Effector memory CD8-positive, alpha-beta T cell (primary cell): ENCODE measurements around the gene TCERG1L.

ENCODE experiments used
- ATAC-seq: fragments of 150-1000 bp; cut with Tn5 transposase; replicated peaks from 2 replicates; pipeline ENCODE4 v1.10.0; 2021; ENCODE audit warnings: mild to moderate bottlenecking, moderate library complexity
- DNase-seq, 3 experiments: peaks; one replicate each; pipeline ENCODE4 v3.0.0; 2021
- H3K27ac Mint-ChIP-seq, 2 donors: one replicate each; pipeline ENCODE4 v1.8.0; 2022; ENCODE audit warnings: mild to moderate bottlenecking in 2 of 2, mixed read lengths in 2 of 2, moderate library complexity in 2 of 2
- H3K27me3 Mint-ChIP-seq, 2 donors: one replicate each; pipeline ENCODE4 v1.8.0; 2022; ENCODE audit warnings: mixed read lengths in 2 of 2
- H3K36me3 Mint-ChIP-seq: one replicate; pipeline ENCODE4 v1.8.0; 2022; ENCODE audit warnings: mild to moderate bottlenecking, moderate library complexity, mixed read lengths; ENCODE audit not compliant: insufficient read depth
- H3K4me1 Mint-ChIP-seq, 2 donors: one replicate each; pipeline ENCODE4 v1.8.0; 2022; ENCODE audit warnings: low read depth in 2 of 2, mixed read lengths in 2 of 2
- H3K4me3 Mint-ChIP-seq, 2 donors: one replicate each; pipeline ENCODE4 v1.8.0; 2022; ENCODE audit warnings: mild to moderate bottlenecking in 2 of 2, mixed read lengths in 2 of 2, moderate library complexity in 2 of 2
- H3K9me3 Mint-ChIP-seq, 2 donors: one replicate each; pipeline ENCODE4 v1.8.0; 2022; ENCODE audit warnings: mixed read lengths in 2 of 2

The TCERG1L gene

DNA sequence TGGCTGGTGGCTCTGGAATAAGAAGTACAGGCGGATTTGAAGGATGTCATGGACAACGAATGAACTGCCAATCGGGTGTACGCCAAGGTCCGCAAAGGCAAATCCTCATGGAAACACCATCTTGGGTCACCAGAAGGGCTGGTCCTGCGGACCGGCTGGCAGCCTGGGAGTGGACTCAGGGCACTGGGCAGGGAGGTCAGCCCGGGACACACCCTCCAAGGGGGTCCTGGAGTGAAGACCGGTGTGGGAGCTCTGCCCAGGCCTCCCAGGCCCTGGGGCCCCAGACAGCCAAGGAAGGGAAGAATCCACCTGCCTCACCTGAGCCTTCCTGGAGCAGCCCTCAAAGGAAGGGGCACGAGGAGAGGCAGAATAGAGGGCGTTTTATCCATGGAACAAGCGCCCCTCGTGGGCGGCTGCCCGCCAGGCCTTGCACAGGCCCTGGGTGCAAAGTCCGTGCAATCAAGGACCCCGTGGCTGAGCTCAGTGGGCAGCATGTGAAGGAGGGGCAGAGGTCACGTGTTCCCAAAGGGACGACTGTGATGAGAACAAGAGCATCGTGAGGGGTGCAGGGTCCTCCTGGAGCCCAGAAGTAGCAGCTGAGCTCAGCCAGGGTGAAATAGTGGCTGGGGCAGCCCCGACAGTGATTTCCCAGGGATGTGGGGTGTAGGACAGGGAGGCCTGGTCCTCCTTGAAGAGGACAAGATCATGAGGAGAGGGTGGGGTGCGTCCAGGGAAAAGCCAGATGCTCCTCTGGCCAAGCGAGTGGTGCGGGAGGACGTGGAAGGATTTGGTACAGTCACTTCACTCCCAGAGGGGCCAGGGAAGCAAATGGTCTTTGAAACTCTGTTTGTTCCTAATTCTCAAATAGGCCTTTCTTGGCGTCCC lies 105.2 kb downstream of the TCERG1L start:
- DNase-seq (no peak), ATAC-seq (no peak)
- peaks cover 0 to 2% of the 10 kb centered on the region in 2 donors for H3K9me3 Mint-ChIP-seq
- no peaks in the 10 kb centered on the region for H3K4me1 Mint-ChIP-seq
- H3K36me3 Mint-ChIP-seq = no peaks in the 10 kb centered on the region
- H3K4me3 Mint-ChIP-seq = no peak overlapping the region
- no peak overlapping the region for H3K27ac Mint-ChIP-seq
- no peaks in the 10 kb centered on the region for H3K27me3 Mint-ChIP-seq

DNA sequence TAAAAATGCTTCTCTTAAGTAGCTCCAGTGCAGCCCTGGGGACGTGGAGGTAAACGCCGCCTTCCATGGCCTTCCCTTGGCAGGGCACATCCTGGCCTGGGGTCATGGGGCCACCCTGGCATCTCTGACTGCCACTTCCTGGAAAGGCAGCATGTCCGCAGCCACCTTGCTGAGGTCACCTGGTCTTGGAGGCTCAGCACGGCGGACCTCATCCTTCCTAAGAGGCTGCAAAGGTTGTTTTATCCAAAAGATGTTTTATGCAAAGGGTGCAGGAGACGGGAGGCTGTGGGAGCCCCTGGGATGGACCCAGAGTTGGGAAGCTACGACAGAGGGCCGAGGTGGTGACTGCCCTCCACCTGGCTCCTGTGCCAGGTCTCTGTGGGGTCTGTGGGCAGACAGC lies 106.0 kb downstream of the TCERG1L start:
- ATAC-seq (no peak), DNase-seq (no peak)
- Mint-ChIP-seq H3K4me3 (no peak overlapping the region), H3K27me3 (no peaks in the 10 kb centered on the region), H3K36me3 (no peaks in the 10 kb centered on the region), H3K27ac (no peak overlapping the region), H3K4me1 (no peaks in the 10 kb centered on the region), H3K9me3 (peaks cover 0 to 2% of the 10 kb centered on the region in 2 donors)

GRCh38 chr10:131204406-131205152 lies 106.9 kb downstream of the TCERG1L start:
- H3K27me3 Mint-ChIP-seq = peaks cover 0 to 7% of the 10 kb centered on the region in 2 donors
- no peak overlapping the region for H3K27ac Mint-ChIP-seq
- no peak for ATAC-seq
- H3K4me1 Mint-ChIP-seq = no peaks in the 10 kb centered on the region
- H3K4me3 Mint-ChIP-seq = no peak overlapping the region
- DNase-seq = no peak
- H3K9me3 Mint-ChIP-seq = peaks cover 0 to 2% of the 10 kb centered on the region in 2 donors
- no peaks in the 10 kb centered on the region for H3K36me3 Mint-ChIP-seq

DNA sequence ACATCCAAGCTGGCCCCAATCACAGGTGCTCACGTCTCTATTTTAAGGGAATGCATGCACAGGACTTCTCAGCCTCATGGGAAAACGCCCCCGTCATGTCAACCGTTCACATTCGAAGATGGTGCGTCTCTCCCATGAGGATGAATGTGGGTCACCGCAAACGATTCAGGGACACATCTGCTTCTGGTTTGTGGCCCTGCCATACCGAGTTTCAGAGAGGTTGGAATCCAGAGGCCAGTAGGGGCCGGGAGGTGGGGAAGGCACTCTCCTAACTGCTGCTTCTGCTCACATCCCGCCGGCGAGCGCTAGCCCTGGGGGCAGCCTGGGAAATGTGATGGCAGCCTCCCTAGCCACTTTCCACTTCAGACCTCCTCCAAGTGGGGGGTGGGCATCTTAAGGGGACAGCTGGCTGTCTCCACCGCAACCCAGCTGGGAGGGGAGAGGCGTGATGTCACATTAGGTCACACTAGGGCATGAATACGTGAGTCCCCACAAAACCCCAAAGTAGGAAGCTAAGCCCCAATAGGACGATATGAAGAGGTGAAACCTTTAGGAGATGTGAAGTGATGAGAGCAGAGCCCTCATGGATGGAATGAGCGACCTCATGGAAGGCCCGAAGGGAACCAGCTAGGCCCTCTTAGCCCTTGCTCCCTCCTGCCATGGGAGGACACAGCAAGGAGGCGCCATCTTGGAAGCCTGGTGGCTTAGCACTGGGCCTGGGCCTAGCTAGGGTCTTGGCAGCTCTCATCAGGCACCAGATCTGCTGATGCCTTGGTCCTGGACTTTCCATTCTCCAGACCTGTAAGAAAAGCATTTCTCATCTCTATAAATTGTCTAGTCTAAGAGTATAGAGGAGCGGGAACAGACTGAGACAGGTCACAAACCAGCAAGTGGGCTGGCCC lies 107.8 kb downstream of the TCERG1L start:
- ATAC-seq (no peak), DNase-seq (no peak)
- Mint-ChIP-seq H3K4me3 (no peak overlapping the region), H3K27me3 (peaks cover 0 to 9% of the 10 kb centered on the region in 2 donors), H3K27ac (no peak overlapping the region), H3K4me1 (no peaks in the 10 kb centered on the region), H3K36me3 (no peaks in the 10 kb centered on the region), H3K9me3 (peaks cover 0 to 2% of the 10 kb centered on the region in 2 donors)

- Mint-ChIP-seq H3K4me3 (no peak overlapping the region), H3K27ac (no peak overlapping the region), H3K4me1 (no peaks in the 10 kb centered on the region), H3K27me3 (peaks cover 0 to 9% of the 10 kb centered on the region in 2 donors), H3K9me3 (peaks cover 0 to 2% of the 10 kb centered on the region in 2 donors), H3K36me3 (no peaks in the 10 kb centered on the region)
- ATAC-seq = no peak
- DNase-seq = no peak
These were observed 108.5 kb downstream of the TCERG1L start for GRCh38 chr10:131202990-131203389.

- Mint-ChIP-seq H3K9me3 (peaks cover 0 to 2% of the 10 kb centered on the region in 2 donors), H3K27me3 (peaks cover 0 to 9% of the 10 kb centered on the region in 2 donors), H3K4me1 (no peaks in the 10 kb centered on the region), H3K27ac (no peak overlapping the region), H3K36me3 (no peaks in the 10 kb centered on the region), H3K4me3 (no peak overlapping the region)
- DNase-seq (no peak), ATAC-seq (no peak)
These were observed 109.6 kb downstream of the TCERG1L start for GRCh38 chr10:131201741-131202515.

GRCh38 chr10:131200856-131201470 lies 110.6 kb downstream of the TCERG1L start:
- Mint-ChIP-seq H3K4me1 (no peaks in the 10 kb centered on the region), H3K4me3 (no peak overlapping the region)

DNA sequence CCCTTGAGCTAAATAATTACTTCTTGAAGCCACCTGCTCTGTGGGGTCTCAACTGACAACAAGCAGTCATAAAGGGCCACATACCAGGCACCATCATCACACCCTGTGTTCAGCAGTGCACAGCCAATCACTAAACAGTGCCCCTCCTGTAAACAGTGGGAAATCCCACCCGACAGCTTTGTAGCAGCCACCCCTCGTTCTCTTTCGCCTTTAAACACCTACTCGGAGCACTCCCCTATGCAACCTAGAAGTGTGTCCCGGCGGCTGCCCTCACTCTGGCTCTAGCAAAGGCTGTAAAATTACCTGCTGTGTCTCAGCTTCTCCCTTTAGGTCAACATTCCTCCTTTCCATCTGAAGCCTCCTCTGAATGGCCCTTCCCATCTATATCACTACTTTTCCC lies 111.9 kb downstream of the TCERG1L start:
- Mint-ChIP-seq H3K27me3 (peaks cover 0 to 9% of the 10 kb centered on the region in 2 donors), H3K36me3 (no peaks in the 10 kb centered on the region), H3K9me3 (peaks cover 4 to 7% of the 10 kb centered on the region in 2 donors), H3K27ac (no peak overlapping the region), H3K4me1 (no peaks in the 10 kb centered on the region), H3K4me3 (no peak overlapping the region)
- DNase-seq = no peak
- no peak for ATAC-seq

More at GRCh38 chr10:131200856-131201470, 110.6 kb downstream of the TCERG1L start:
- H3K27me3 Mint-ChIP-seq = peaks cover 0 to 9% of the 10 kb centered on the region in 2 donors
- peaks cover 2 to 3% of the 10 kb centered on the region in 2 donors for H3K9me3 Mint-ChIP-seq
- DNase-seq = no peak
- no peak overlapping the region for H3K27ac Mint-ChIP-seq
- ATAC-seq = no peak
- no peaks in the 10 kb centered on the region for H3K36me3 Mint-ChIP-seq

DNA sequence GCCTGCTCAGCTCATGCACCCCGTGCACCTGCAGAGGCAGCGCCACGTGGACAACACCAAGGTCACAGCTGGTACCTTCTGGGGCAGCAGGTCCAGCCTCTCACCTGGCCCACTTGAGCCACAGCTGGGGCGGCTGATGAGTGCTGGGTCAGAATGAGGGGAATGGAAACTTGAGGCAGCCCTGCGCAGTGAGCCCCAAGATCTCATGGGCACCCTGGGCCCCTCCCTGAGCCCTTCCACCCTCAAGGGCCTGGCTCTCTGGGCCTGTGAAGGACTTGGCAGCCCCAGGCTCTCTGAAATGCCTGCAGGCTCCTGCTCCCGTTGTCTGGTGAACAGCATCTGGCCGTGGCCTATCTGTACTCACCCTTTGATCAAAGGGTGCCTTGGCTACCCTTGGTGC lies 112.7 kb downstream of the TCERG1L start:
- Mint-ChIP-seq H3K36me3 (no peaks in the 10 kb centered on the region), H3K9me3 (peaks cover 4 to 7% of the 10 kb centered on the region in 2 donors), H3K4me3 (no peak overlapping the region), H3K27ac (no peak overlapping the region), H3K27me3 (peaks cover 0 to 9% of the 10 kb centered on the region in 2 donors), H3K4me1 (no peaks in the 10 kb centered on the region)
- DNase-seq = no peak
- no peak for ATAC-seq

GRCh38 chr10:131198401-131198800 lies 113.1 kb downstream of the TCERG1L start:
- Mint-ChIP-seq H3K4me1 (no peaks in the 10 kb centered on the region), H3K27me3 (peaks cover 0 to 9% of the 10 kb centered on the region in 2 donors), H3K4me3 (no peak overlapping the region), H3K27ac (no peak overlapping the region), H3K9me3 (peaks cover 2 to 7% of the 10 kb centered on the region in 2 donors), H3K36me3 (no peaks in the 10 kb centered on the region)
- DNase-seq (no peak), ATAC-seq (no peak)

GRCh38 chr10:131196176-131196885 lies 115.2 kb downstream of the TCERG1L start:
- Mint-ChIP-seq H3K36me3 (no peaks in the 10 kb centered on the region), H3K4me1 (no peaks in the 10 kb centered on the region), H3K4me3 (no peak overlapping the region), H3K9me3 (peaks cover 7% of the 10 kb centered on the region in 2 donors), H3K27me3 (peaks cover 0 to 9% of the 10 kb centered on the region in 2 donors), H3K27ac (no peak overlapping the region)
- ATAC-seq (no peak), DNase-seq (no peak)
